Nephron progenitor cell (in vitro differentiated cells): ENCODE results near the gene ADAMTS19.

ENCODE experiments used
- DNase-seq: peaks from one replicate; pipeline ENCODE4 v3.0.0; 2021
- H3K27ac Mint-ChIP-seq: 2 replicates; pipeline ENCODE4 v1.8.0; 2021; ENCODE audit warnings: mild to moderate bottlenecking, moderate library complexity, mixed read lengths
- H3K27me3 Mint-ChIP-seq: 2 replicates; pipeline ENCODE4 v1.8.0; 2021; ENCODE audit warnings: mild to moderate bottlenecking, low read depth, mixed read lengths; ENCODE audit not compliant: poor library complexity
- H3K36me3 Mint-ChIP-seq: 2 replicates; pipeline ENCODE4 v1.8.0; 2021; ENCODE audit warnings: low read depth, mixed read lengths
- H3K4me1 Mint-ChIP-seq: 2 replicates; pipeline ENCODE4 v1.8.0; 2021; ENCODE audit warnings: mixed read lengths
- H3K4me3 Mint-ChIP-seq: 2 replicates; pipeline ENCODE4 v1.8.0; 2021; ENCODE audit warnings: mild to moderate bottlenecking, moderate library complexity, mixed read lengths
- H3K9me3 Mint-ChIP-seq: 2 replicates; pipeline ENCODE4 v1.8.0; 2021; ENCODE audit warnings: mild to moderate bottlenecking, moderate library complexity, mixed read lengths
- CTCF ChIP-seq: fragments of 200-600 bp; sonication (generic); IDR thresholded peaks from 2 replicates; pipeline ENCODE4 v1.5.0; 2021; ENCODE audit warnings: antibody characterized with exemption

Gene ADAMTS19

GRCh38 chr5:129670957-129671500, 210.9 kb downstream of the ADAMTS19 start:
- H3K9me3 Mint-ChIP-seq: peaks cover 6% of the 10 kb centered on the region
- H3K27me3 Mint-ChIP-seq: no peaks in the 10 kb centered on the region
- no peak overlapping the region for H3K4me3 Mint-ChIP-seq
- no peak overlapping the region for H3K27ac Mint-ChIP-seq
- no peak for TF ChIP-seq CTCF
- no peak for DNase-seq
- H3K36me3 Mint-ChIP-seq: peaks cover 34% of the 10 kb centered on the region
- no peaks in the 10 kb centered on the region for H3K4me1 Mint-ChIP-seq

DNA sequence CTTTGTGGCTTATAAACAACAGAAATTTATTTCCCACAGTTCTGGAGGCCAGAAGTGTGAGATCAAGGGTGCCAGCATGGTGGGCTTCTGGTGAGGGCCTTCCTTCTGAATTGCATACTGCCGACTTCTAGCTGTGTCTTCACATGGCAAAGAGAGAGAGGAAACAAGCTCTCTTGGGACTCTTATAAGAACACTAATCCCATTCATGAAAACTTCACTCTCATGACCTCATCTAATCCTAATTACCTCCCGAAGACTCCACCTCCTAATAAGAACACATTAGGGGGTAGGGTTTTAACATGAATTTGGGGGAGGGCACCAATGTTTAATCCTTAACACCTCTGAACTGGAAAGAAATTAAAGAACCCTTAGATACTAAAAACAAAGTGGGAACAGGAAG, 211.9 kb downstream of the ADAMTS19 start:
- TF ChIP-seq CTCF: no peak
- no peak for DNase-seq
- no peaks in the 10 kb centered on the region for H3K4me1 Mint-ChIP-seq
- H3K27me3 Mint-ChIP-seq: no peaks in the 10 kb centered on the region
- H3K9me3 Mint-ChIP-seq: peaks cover 6% of the 10 kb centered on the region
- H3K27ac Mint-ChIP-seq: peak overlapping the region; percentile 39
- H3K36me3 Mint-ChIP-seq: peaks cover 30% of the 10 kb centered on the region
- no peak overlapping the region for H3K4me3 Mint-ChIP-seq

DNA sequence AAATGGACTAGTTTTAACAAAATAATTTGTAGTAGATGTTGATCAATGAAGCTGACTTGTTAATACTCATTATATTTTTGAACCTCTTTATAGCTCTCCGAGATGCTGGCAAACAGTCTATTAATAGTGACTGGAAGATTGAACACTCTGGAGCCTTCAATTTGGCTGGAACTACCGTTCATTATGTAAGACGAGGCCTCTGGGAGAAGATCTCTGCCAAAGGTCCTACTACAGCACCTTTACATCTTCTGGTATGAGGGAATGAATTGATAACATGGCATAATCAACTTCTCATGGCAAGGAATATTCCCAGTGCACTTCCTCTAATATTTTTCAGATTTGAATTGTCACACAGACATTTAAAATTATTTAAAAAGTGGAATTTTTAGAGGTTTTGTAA, 219.6 kb downstream of the ADAMTS19 start:
- H3K4me1 Mint-ChIP-seq: no peaks in the 10 kb centered on the region
- peaks cover 9% of the 10 kb centered on the region for H3K36me3 Mint-ChIP-seq
- TF ChIP-seq CTCF: no peak
- no peak overlapping the region for H3K27ac Mint-ChIP-seq
- no peaks in the 10 kb centered on the region for H3K9me3 Mint-ChIP-seq
- H3K27me3 Mint-ChIP-seq: no peaks in the 10 kb centered on the region
- DNase-seq: no peak
- H3K4me3 Mint-ChIP-seq: no peak overlapping the region

DNA sequence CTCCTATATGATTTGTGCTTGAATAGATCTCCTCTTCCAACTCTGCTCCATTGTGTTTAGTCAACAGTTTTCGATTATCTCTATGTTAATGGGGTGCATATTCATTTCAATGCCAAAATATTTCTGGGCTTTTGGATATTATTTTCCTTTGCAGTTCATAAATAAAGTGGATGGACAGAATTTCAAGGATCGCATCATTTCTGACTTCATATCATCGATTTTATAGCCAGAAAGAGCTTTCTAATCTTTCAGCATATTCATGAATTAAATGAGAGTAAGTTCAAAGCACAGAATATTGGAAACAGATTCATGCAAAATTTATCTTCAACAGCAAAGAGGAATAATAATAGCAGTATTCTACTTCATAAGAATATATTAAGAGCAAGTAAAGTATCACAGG, 227.8 kb downstream of the ADAMTS19 start:
- Mint-ChIP-seq H3K4me3 (no peak overlapping the region), H3K4me1 (no peaks in the 10 kb centered on the region), H3K36me3 (peaks cover 4% of the 10 kb centered on the region), H3K9me3 (no peaks in the 10 kb centered on the region), H3K27ac (no peak overlapping the region), H3K27me3 (no peaks in the 10 kb centered on the region)
- no peak for DNase-seq
- no peak for TF ChIP-seq CTCF

GRCh38 chr5:129689045-129689444, 228.9 kb downstream of the ADAMTS19 start:
- H3K36me3 Mint-ChIP-seq: peaks cover 1% of the 10 kb centered on the region
- TF ChIP-seq CTCF: no peak
- no peaks in the 10 kb centered on the region for H3K9me3 Mint-ChIP-seq
- no peak overlapping the region for H3K27ac Mint-ChIP-seq
- no peak for DNase-seq
- no peak overlapping the region for H3K4me3 Mint-ChIP-seq
- H3K4me1 Mint-ChIP-seq: no peaks in the 10 kb centered on the region
- no peaks in the 10 kb centered on the region for H3K27me3 Mint-ChIP-seq

- DNase-seq: no peak
- H3K27ac Mint-ChIP-seq: no peak overlapping the region
- H3K36me3 Mint-ChIP-seq: peaks cover 13% of the 10 kb centered on the region
- H3K4me3 Mint-ChIP-seq: no peak overlapping the region
- no peaks in the 10 kb centered on the region for H3K4me1 Mint-ChIP-seq
- no peaks in the 10 kb centered on the region for H3K9me3 Mint-ChIP-seq
- no peaks in the 10 kb centered on the region for H3K27me3 Mint-ChIP-seq
- TF ChIP-seq CTCF: no peak
Measured at GRCh38 chr5:129691220-129691619, 231.1 kb downstream of the ADAMTS19 start.
